IPS-20b (cell line): ENCODE measurements around the gene ALG12.

Experiments used
- H3K27ac ChIP-seq: one replicate; pipeline ENCODE4 v1.5.1; 2013; ENCODE audit warnings: low read length
- H3K27me3 ChIP-seq: 2 replicates; pipeline ENCODE4 v1.6.1; 2013; ENCODE audit warnings: mild to moderate bottlenecking, low read length, inconsistent platforms; ENCODE audit not compliant: insufficient read depth
- H3K36me3 ChIP-seq: 2 replicates; pipeline ENCODE4 v1.6.1; 2013; ENCODE audit warnings: low read depth, mild to moderate bottlenecking, inconsistent platforms, low read length, moderate library complexity; ENCODE audit not compliant: insufficient read depth
- H3K4me1 ChIP-seq: 2 replicates; pipeline ENCODE4 v1.6.1; 2013; ENCODE audit warnings: mild to moderate bottlenecking, control low read depth, inconsistent platforms, low read length, moderate library complexity; ENCODE audit not compliant: insufficient read depth
- H3K4me3 ChIP-seq: 2 replicates; pipeline ENCODE4 v1.5.1; 2013; ENCODE audit warnings: mild to moderate bottlenecking, low read length, inconsistent platforms
- H3K9ac ChIP-seq: 2 replicates; pipeline ENCODE4 v1.6.1; 2013; ENCODE audit warnings: low read depth, mild to moderate bottlenecking, inconsistent platforms, low read length, moderate library complexity
- H3K9me3 ChIP-seq: 2 replicates; pipeline ENCODE4 v1.6.1; 2013; ENCODE audit warnings: mild to moderate bottlenecking, low read depth, low read length, inconsistent platforms; ENCODE audit not compliant: insufficient read depth

The ALG12 gene

DNA sequence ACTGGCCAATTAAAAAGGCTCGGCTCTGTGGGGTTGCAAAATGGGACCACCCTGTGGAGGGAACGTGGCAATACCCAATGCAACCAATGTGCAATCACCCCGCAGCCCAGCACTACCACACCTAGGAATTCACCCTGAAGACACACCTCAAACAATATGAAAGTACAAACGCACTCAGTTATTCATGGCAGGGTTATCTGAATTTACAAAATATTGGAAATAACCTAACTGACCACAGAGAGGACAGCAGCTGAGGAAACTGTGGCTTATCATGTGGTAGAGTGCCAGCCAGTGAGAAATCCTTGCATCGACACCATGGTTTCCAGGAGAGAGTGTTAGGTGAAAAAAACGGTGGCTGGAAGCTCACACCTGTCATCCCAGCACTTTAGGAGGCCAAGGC lies 18.7 kb downstream of the ALG12 start:
- no peaks in the 10 kb centered on the region; the same call in none of the 2 replicates for H3K9me3 ChIP-seq
- no peak overlapping the region for H3K27ac ChIP-seq
- peaks cover 33% of the 10 kb centered on the region for H3K36me3 ChIP-seq
- no peaks in the 10 kb centered on the region for H3K4me1 ChIP-seq
- no peak overlapping the region for H3K4me3 ChIP-seq
- no peaks in the 10 kb centered on the region for H3K27me3 ChIP-seq
- no peak overlapping the region for H3K9ac ChIP-seq

GRCh38 chr22:49897015-49897684 lies 21.1 kb downstream of the ALG12 start:
- H3K9ac ChIP-seq = no peak overlapping the region
- H3K36me3 ChIP-seq = peaks cover 20% of the 10 kb centered on the region
- no peaks in the 10 kb centered on the region for H3K27me3 ChIP-seq
- no peak overlapping the region for H3K4me3 ChIP-seq
- H3K4me1 ChIP-seq = no peaks in the 10 kb centered on the region
- no peak overlapping the region for H3K27ac ChIP-seq
- H3K9me3 ChIP-seq = no peaks in the 10 kb centered on the region; the same call in none of the 2 replicates

- Histone ChIP-seq H3K27me3 (no peaks in the 10 kb centered on the region), H3K4me1 (no peaks in the 10 kb centered on the region), H3K9ac (no peak overlapping the region), H3K36me3 (peaks cover 15% of the 10 kb centered on the region), H3K27ac (no peak overlapping the region), H3K9me3 (no peaks in the 10 kb centered on the region; the same call in 1 of the 2 replicates), H3K4me3 (no peak overlapping the region)
Observed at GRCh38 chr22:49896201-49896600, 22.0 kb downstream of the ALG12 start.

DNA sequence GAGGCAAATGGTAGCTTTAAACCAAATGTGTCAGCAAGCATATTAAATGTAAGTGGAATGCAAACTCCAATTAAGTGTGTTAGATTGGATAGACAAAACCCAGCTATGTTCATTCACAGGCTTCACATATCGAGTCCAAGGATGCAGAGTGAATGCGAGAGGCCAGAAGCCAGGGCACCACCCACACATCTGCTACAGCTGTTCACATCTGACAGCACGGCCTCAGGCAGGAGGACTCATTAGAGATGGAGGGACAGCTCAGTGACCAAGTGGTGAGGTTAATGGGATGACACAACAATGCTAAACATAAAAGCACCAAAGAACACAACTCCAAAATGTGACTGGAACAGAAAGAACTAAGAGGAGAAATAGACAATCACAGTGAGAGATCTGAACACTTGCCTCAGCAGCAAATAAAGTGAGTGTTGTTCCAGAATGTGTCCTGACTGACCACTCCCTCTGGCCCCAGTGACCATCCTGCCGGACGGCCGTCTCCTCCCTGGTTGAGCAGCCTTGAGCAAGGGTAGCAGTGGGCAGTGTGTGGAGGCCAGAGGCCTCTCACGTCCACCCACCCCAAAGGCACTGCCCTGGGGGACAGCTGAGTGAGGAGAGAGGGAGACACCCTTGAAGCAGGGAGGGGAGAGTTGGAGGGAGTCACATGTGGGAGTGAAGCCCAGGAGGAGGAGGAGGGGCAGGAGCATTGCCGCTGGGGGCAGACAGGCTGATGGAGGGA lies 23.8 kb downstream of the ALG12 start:
- H3K4me1 ChIP-seq = no peaks in the 10 kb centered on the region
- H3K36me3 ChIP-seq = peaks cover 15% of the 10 kb centered on the region
- no peak overlapping the region for H3K4me3 ChIP-seq
- no peak overlapping the region for H3K9ac ChIP-seq
- H3K27ac ChIP-seq = no peak overlapping the region
- H3K27me3 ChIP-seq = no peaks in the 10 kb centered on the region
- H3K9me3 ChIP-seq = peaks cover 2% of the 10 kb centered on the region

- H3K27me3 ChIP-seq = no peaks in the 10 kb centered on the region
- H3K36me3 ChIP-seq = peaks cover 30% of the 10 kb centered on the region
- H3K4me3 ChIP-seq = no peak overlapping the region
- peaks cover 3% of the 10 kb centered on the region for H3K9me3 ChIP-seq
- no peaks in the 10 kb centered on the region for H3K4me1 ChIP-seq
- H3K9ac ChIP-seq = no peak overlapping the region
- no peak overlapping the region for H3K27ac ChIP-seq
Observed at GRCh38 chr22:49893025-49893424, 25.2 kb downstream of the ALG12 start.

GRCh38 chr22:49892226-49892899 lies 25.9 kb downstream of the ALG12 start:
- H3K27me3 ChIP-seq = no peaks in the 10 kb centered on the region
- H3K36me3 ChIP-seq = peaks cover 36% of the 10 kb centered on the region
- H3K27ac ChIP-seq = no peak overlapping the region
- H3K9ac ChIP-seq = no peak overlapping the region
- peaks cover 3% of the 10 kb centered on the region for H3K9me3 ChIP-seq
- H3K4me3 ChIP-seq = no peak overlapping the region
- H3K4me1 ChIP-seq = no peaks in the 10 kb centered on the region

DNA sequence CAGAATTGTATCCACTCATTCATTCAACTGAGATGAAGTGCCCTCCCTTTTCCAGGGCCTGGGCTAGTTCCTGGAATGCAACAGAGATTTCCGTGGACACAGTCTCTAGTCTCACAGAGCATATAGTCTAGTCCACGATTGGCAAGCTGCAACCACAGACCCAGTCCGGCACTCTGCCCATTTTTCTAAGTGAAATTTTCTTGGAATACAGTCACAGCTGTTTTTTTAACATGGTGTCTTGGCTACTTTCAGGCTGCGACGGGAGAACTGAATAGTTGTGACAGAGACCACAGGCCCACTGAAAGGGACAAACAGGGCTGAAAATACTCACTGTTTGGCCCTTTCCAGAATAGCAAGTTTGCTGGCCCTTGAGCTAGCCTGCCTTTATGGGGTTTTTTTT lies 29.2 kb downstream of the ALG12 start:
- Histone ChIP-seq H3K4me1 (no peaks in the 10 kb centered on the region), H3K4me3 (no peak overlapping the region), H3K36me3 (peaks cover 69% of the 10 kb centered on the region), H3K9ac (no peak overlapping the region), H3K27me3 (no peaks in the 10 kb centered on the region), H3K9me3 (peaks cover 3% of the 10 kb centered on the region; the same call in 1 of the 2 replicates), H3K27ac (no peak overlapping the region)

DNA sequence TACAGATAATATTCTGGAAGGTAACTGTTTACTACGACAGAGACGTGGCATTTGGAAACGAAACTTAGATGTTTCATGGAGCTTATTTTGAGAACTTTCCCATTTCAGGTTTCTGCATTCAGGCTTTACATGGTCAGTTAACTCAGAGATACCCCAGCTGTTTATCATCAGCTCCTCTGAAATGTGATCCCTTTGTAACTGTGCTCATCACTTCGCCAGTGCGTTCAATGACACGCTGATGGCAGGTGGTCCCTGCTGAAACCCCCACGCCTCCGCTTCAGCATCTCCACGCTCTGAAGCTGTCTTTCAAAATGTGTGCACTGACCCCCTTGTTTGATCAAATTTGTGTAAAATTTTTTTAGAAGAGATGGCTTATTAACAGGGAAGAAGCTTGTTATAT lies 30.5 kb downstream of the ALG12 start:
- Histone ChIP-seq H3K9ac (no peak overlapping the region), H3K4me1 (no peaks in the 10 kb centered on the region), H3K9me3 (peaks cover 3% of the 10 kb centered on the region; the same call in 1 of the 2 replicates), H3K4me3 (no peak overlapping the region), H3K27me3 (no peaks in the 10 kb centered on the region), H3K27ac (no peak overlapping the region), H3K36me3 (peaks cover 80% of the 10 kb centered on the region)

- Histone ChIP-seq H3K36me3 (peaks cover 73% of the 10 kb centered on the region), H3K4me1 (no peaks in the 10 kb centered on the region), H3K27me3 (no peaks in the 10 kb centered on the region), H3K4me3 (no peak overlapping the region), H3K9me3 (peaks cover 3% of the 10 kb centered on the region; the same call in 1 of the 2 replicates), H3K27ac (no peak overlapping the region), H3K9ac (no peak overlapping the region)
Observed at GRCh38 chr22:49887064-49887451, 31.2 kb downstream of the ALG12 start.

DNA sequence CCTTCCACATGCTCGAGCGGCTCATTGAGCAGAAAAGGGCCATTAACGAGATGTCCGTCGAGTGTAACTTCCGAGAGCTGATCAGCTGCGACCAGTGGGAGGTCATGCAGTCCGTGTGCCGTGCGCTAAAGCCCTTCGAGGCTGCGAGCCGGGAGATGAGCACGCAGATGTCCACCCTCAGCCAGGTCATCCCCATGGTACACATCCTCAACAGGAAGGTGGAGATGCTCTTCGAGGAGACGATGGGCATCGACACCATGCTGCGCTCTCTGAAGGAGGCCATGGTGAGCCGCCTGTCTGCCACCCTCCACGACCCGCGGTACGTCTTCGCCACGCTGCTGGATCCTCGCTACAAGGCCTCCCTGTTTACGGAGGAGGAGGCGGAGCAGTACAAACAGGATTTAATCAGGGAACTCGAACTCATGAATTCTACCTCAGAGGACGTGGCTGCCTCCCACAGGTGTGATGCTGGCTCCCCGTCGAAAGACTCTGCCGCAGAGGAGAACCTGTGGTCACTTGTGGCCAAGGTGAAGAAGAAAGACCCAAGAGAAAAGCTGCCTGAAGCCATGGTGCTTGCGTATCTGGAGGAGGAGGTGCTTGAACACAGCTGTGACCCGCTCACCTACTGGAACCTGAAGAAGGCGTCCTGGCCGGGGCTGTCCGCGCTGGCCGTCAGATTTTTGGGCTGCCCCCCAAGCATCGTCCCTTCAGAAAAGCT lies 31.7 kb downstream of the ALG12 start:
- Histone ChIP-seq H3K4me3 (no peak overlapping the region), H3K27ac (no peak overlapping the region), H3K36me3 (peaks cover 73% of the 10 kb centered on the region), H3K9me3 (peaks cover 3% of the 10 kb centered on the region; the same call in 1 of the 2 replicates), H3K4me1 (no peaks in the 10 kb centered on the region), H3K27me3 (no peaks in the 10 kb centered on the region), H3K9ac (no peak overlapping the region)

DNA sequence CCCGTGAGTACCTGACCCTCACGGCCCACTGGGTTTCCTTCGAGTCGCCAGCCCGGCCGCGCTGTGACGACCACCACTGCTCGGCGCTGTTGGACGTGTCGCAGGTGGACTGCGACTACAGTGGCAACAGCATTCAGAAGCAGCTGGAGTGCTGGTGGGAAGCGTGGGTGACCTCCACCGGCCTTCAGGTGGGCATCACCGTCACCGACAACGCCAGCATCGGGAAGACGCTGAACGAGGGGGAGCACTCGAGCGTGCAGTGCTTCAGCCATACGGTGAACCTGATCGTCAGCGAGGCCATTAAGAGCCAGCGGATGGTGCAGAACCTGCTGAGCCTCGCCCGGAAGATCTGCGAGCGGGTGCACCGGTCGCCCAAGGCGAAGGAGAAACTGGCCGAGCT lies 32.4 kb downstream of the ALG12 start:
- H3K27ac ChIP-seq = no peak overlapping the region
- peaks cover 3% of the 10 kb centered on the region; the same call in 1 of the 2 replicates for H3K9me3 ChIP-seq
- H3K27me3 ChIP-seq = no peaks in the 10 kb centered on the region
- no peaks in the 10 kb centered on the region for H3K4me1 ChIP-seq
- H3K36me3 ChIP-seq = peaks cover 68% of the 10 kb centered on the region
- H3K4me3 ChIP-seq = no peak overlapping the region
- H3K9ac ChIP-seq = no peak overlapping the region
